Muscle of leg (tissue), 11 donors: ENCODE data around the gene OTUB1. TPM values are rescaled to one million over a fixed set of nuclear protein-coding genes. Genes with fewer than 3 reads are reported as not detected.

ENCODE experiments used
- DNase-seq: peaks from one replicate; pipeline ENCODE4 v3.0.0; 2013
- H3K27ac ChIP-seq: one replicate; pipeline ENCODE4 v1.5.1; 2013; ENCODE audit warnings: mild to moderate bottlenecking, low read length, control low read depth
- H3K27me3 ChIP-seq: one replicate; pipeline ENCODE4 v1.6.1; 2013; ENCODE audit warnings: low read length; ENCODE audit not compliant: control insufficient read depth, insufficient read depth
- H3K36me3 ChIP-seq: one replicate; pipeline ENCODE4 v1.6.1; 2013; ENCODE audit warnings: low read length; ENCODE audit not compliant: control insufficient read depth, insufficient read depth
- H3K4me1 ChIP-seq: one replicate; pipeline ENCODE4 v1.6.1; 2013; ENCODE audit warnings: low read length; ENCODE audit not compliant: control insufficient read depth, insufficient read depth
- H3K4me3 ChIP-seq: one replicate; pipeline ENCODE4 v1.5.1; 2013; ENCODE audit warnings: low read length, control low read depth
- H3K9me3 ChIP-seq: replicated peaks from 2 replicates; pipeline ENCODE4 v1.6.1; 2013; ENCODE audit warnings: low read depth, low read length; ENCODE audit not compliant: control insufficient read depth
- WGBS: methylation state at CpG from one replicate; pipeline ENCODE4 v1.1.5; 2013; ENCODE audit warnings: missing lambda C conversion rate; ENCODE audit not compliant: insufficient coverage; 5-methylcytosine and 5-hydroxymethylcytosine counted together
- polyA plus RNA-seq, 8 donors: library from polyadenylated mRNA; unstranded; fragments of 120-200 nt; gene quantifications; one replicate each; pipeline versions ENCODE4 v1.2.1 to v1.2.3, GENCODE V29; 2013; ENCODE audit warnings: inconsistent platforms in 1 of 8, low replicate concordance in 1 of 8; ENCODE audit not compliant: insufficient read length in 8 of 8, insufficient read depth in 1 of 8
- total RNA-seq: library from RNA; stranded (reverse); fragments of 120-200 nt; gene quantifications from one replicate; pipeline ENCODE4 v1.2.4, GENCODE V29; 2013

The OTUB1 gene
- total and polyA plus RNA-seq, 9 donors: 19.9 to 61.9 (median 54.8) TPM

- Histone ChIP-seq H3K4me3 (no peak overlapping the region), H3K36me3 (no peaks in the 10 kb centered on the region), H3K9me3 (no peaks in the 10 kb centered on the region), H3K27ac (no peak overlapping the region), H3K4me1 (peaks cover 29% of the 10 kb centered on the region), H3K27me3 (peaks cover 35% of the 10 kb centered on the region)
- no peak for DNase-seq
- WGBS: 51% methylated on average over 9 of the region's 9 CpGs
These were observed 48.2 kb downstream of the OTUB1 start for GRCh38 chr11:64034411-64034811.

- H3K4me1 ChIP-seq: peaks cover 25% of the 10 kb centered on the region
These were observed 48.9 kb downstream of the OTUB1 start for GRCh38 chr11:64035081-64035524.

GRCh38 chr11:64035576-64035975 is 49.3 kb downstream of the OTUB1 start, which contains the start of gene FLRT1:
FLRT1 (plus strand) TSS chr11:64035931; CDS start chr11:64116268, 80,337 bp downstream.
- no peaks in the 10 kb centered on the region for H3K36me3 ChIP-seq
- peak within 1 kb of the TSS; percentile 37 for H3K4me3 ChIP-seq
- H3K4me1 ChIP-seq: peaks cover 25% of the 10 kb centered on the region
- under 1% methylated on average over 42 of the region's 64 CpGs for WGBS
- peak; percentile 39 for DNase-seq
- H3K9me3 ChIP-seq: no peaks in the 10 kb centered on the region
- peaks cover 37% of the 10 kb centered on the region for H3K27me3 ChIP-seq
- H3K27ac ChIP-seq: peak within 1 kb of the TSS; percentile 13

More at GRCh38 chr11:64035081-64035524, 48.9 kb downstream of the OTUB1 start:
- peaks cover 37% of the 10 kb centered on the region for H3K27me3 ChIP-seq
- peak overlapping the region; percentile 19 for H3K4me3 ChIP-seq
- no peaks in the 10 kb centered on the region for H3K36me3 ChIP-seq
- DNase-seq: no peak
- no peaks in the 10 kb centered on the region for H3K9me3 ChIP-seq
- no peak overlapping the region for H3K27ac ChIP-seq
- WGBS: 12% methylated on average over 8 of the region's 17 CpGs

GRCh38 chr11:64036087-64037026 is 50.1 kb downstream of the OTUB1 start:
- DNase-seq: peak; percentile 77
- Histone ChIP-seq H3K4me3 (peak overlapping the region; percentile 37), H3K27me3 (peaks cover 37% of the 10 kb centered on the region), H3K27ac (peak overlapping the region; percentile 13), H3K4me1 (peaks cover 32% of the 10 kb centered on the region), H3K9me3 (no peaks in the 10 kb centered on the region), H3K36me3 (no peaks in the 10 kb centered on the region)
- 2% methylated on average over 78 of the region's 85 CpGs for WGBS

GRCh38 chr11:64037027-64037634 is 50.9 kb downstream of the OTUB1 start:
- no peak for DNase-seq

GRCh38 chr11:64038500-64038899 is 52.3 kb downstream of the OTUB1 start:
- no peaks in the 10 kb centered on the region for H3K9me3 ChIP-seq
- no peak overlapping the region for H3K27ac ChIP-seq
- no peak for DNase-seq
- no peak overlapping the region for H3K4me3 ChIP-seq
- peaks cover 46% of the 10 kb centered on the region for H3K4me1 ChIP-seq
- no peaks in the 10 kb centered on the region for H3K36me3 ChIP-seq
- H3K27me3 ChIP-seq: peaks cover 31% of the 10 kb centered on the region
- 83% methylated on average over 1 of the region's 4 CpGs for WGBS

More at GRCh38 chr11:64037027-64037634, 50.9 kb downstream of the OTUB1 start:
- peak overlapping the region; percentile 13 for H3K27ac ChIP-seq
- H3K27me3 ChIP-seq: peaks cover 37% of the 10 kb centered on the region
- peak overlapping the region; percentile 37 for H3K4me3 ChIP-seq
- peaks cover 35% of the 10 kb centered on the region for H3K4me1 ChIP-seq
- WGBS: 19% methylated on average over 15 of the region's 23 CpGs
- H3K9me3 ChIP-seq: no peaks in the 10 kb centered on the region
- no peaks in the 10 kb centered on the region for H3K36me3 ChIP-seq

GRCh38 chr11:64039012-64039665 is 52.9 kb downstream of the OTUB1 start:
- no peak for DNase-seq
- Histone ChIP-seq H3K36me3 (no peaks in the 10 kb centered on the region), H3K27me3 (peaks cover 27% of the 10 kb centered on the region), H3K27ac (no peak overlapping the region), H3K4me1 (peaks cover 47% of the 10 kb centered on the region), H3K9me3 (no peaks in the 10 kb centered on the region), H3K4me3 (no peak overlapping the region)
- WGBS: 80% methylated on average over 10 of the region's 16 CpGs

- Histone ChIP-seq H3K9me3 (no peaks in the 10 kb centered on the region), H3K4me1 (peaks cover 45% of the 10 kb centered on the region), H3K27ac (no peak overlapping the region), H3K36me3 (no peaks in the 10 kb centered on the region), H3K4me3 (no peak overlapping the region), H3K27me3 (peaks cover 15% of the 10 kb centered on the region)
- 31% methylated on average over 9 of the region's 20 CpGs for WGBS
- DNase-seq: no peak
These were observed 54.6 kb downstream of the OTUB1 start for GRCh38 chr11:64040684-64041322.

- H3K27ac ChIP-seq: no peak overlapping the region
- no peak for DNase-seq
- H3K4me1 ChIP-seq: peaks cover 41% of the 10 kb centered on the region
- no peaks in the 10 kb centered on the region for H3K36me3 ChIP-seq
- peaks cover 12% of the 10 kb centered on the region for H3K27me3 ChIP-seq
- WGBS: 90% methylated on average over 7 of the region's 9 CpGs
- no peaks in the 10 kb centered on the region for H3K9me3 ChIP-seq
- no peak overlapping the region for H3K4me3 ChIP-seq
These were observed 55.6 kb downstream of the OTUB1 start for GRCh38 chr11:64041846-64042245.
